HepG2 (cell line): ENCODE data around the gene TMEM79.

Source experiments
- ASH2L ChIP-seq: fragments of 300-600, 200-600 bp; sonication (generic); IDR thresholded peaks from 2 replicates; pipeline ENCODE4 v1.7.0; 2017; ENCODE audit warnings: low read depth, mild to moderate bottlenecking, moderate library complexity, mixed read lengths, low read length; ENCODE audit not compliant: insufficient read length
- CEBPB ChIP-seq: IDR thresholded peaks from 2 replicates; pipeline ENCODE4 v1.6.1; 2011; ENCODE audit warnings: low read depth, low read length, improper control_type of control experiment, borderline replicate concordance
- CEBPG ChIP-seq: IDR thresholded peaks from 2 replicates; pipeline ENCODE4 v1.6.1; 2016
- EP300 ChIP-seq, 3 experiments: sonication (generic) in 1 of 3; formaldehyde crosslinking in 1 of 3; IDR thresholded peaks; 2 replicates each; pipeline versions ENCODE4 v1.5.1 to v1.6.1; 2011 to 2020; ENCODE audit warnings: low read depth in 2 of 3, low read length in 2 of 3, borderline replicate concordance in 1 of 3, improper control_type of control experiment in 1 of 3, mild to moderate bottlenecking in 1 of 3, missing genetic modification reagents in 1 of 3, moderate library complexity in 1 of 3
- MZF1 ChIP-seq: sonication (generic); formaldehyde crosslinking; IDR thresholded peaks from 2 replicates; pipeline ENCODE4 v1.8.1; 2023; ENCODE audit warnings: mild to moderate bottlenecking, missing genetic modification reagents, borderline replicate concordance
- RXRA ChIP-seq: sonication (generic); formaldehyde crosslinking; IDR thresholded peaks from 2 replicates; pipeline ENCODE4 v1.5.1; 2020; ENCODE audit warnings: missing genetic modification reagents
- TBP ChIP-seq: sonication (generic); formaldehyde crosslinking; IDR thresholded peaks from 2 replicates; pipeline ENCODE4 v1.5.0; 2020; ENCODE audit warnings: missing genetic modification reagents
- U2AF1 ChIP-seq: fragments of 200-400 bp; formaldehyde crosslinking; optimal IDR thresholded peaks from 2 replicates; pipeline ENCODE3; 2017; ENCODE audit warnings: mild to moderate bottlenecking, low read depth, low read length
- ZBTB8A ChIP-seq: sonication (generic); formaldehyde crosslinking; IDR thresholded peaks from 2 replicates; pipeline ENCODE4 v1.4.0; 2020; ENCODE audit warnings: mild to moderate bottlenecking, low read depth, missing genetic modification reagents, borderline replicate concordance
- ZNF224 ChIP-seq: sonication (generic); formaldehyde crosslinking; IDR thresholded peaks from 2 replicates; pipeline ENCODE4 v1.5.0; 2020; ENCODE audit warnings: mild to moderate bottlenecking, missing genetic modification reagents
- TF ChIP-seq, protein P1 (sequence below): sonication (generic); formaldehyde crosslinking; IDR thresholded peaks from 2 replicates; pipeline ENCODE4 v1.4.0; 2020; ENCODE audit warnings: mild to moderate bottlenecking, missing genetic modification reagents
- TF ChIP-seq, protein P2 (sequence below): sonication (generic); formaldehyde crosslinking; IDR thresholded peaks from 2 replicates; pipeline ENCODE4 v1.5.0; 2020; ENCODE audit warnings: mild to moderate bottlenecking, missing genetic modification reagents, moderate library complexity

DNA sequence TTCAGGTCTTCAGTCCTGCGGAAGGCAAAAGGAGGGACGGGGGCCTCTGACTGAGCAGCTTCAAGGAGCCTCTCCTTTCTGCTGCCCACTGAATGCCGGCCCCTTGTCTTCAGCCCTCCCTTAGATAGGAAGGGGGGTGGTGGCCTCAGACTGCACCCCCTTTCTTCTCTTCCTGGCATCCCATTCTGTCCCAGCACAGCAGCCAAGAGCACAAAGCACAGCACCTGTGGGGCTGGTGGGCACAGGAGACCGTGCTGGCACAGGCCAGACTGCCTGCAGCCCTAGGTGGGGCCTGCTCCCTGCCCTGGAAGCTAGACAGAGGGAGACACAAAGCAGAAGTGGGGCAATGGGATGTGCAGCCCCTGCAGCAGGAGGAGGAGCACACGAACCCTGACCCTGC lies 34.5 kb upstream of the TMEM79 start:
- TF ChIP-seq TBP (CRISPR knock-in tag) (no peak), CEBPG (CRISPR knock-in tag) (no peak), ZBTB8A (CRISPR knock-in tag) (no peak), U2AF1 (no peak), ASH2L (no peak), MZF1 (no peak), ZNF224 (no peak), CEBPB (no peak), EP300 (IDR thresholded peaks at IDR 0.05; ENCODE audit: low read depth in 2 of 2, low read length in 2 of 2) (no peak), EP300 (CRISPR knock-in tag; IDR thresholded peaks at IDR 0.05; ENCODE audit: borderline replicate concordance) (no peak), RXRA (CRISPR knock-in tag) (no peak)
- TF ChIP-seq, protein P1, sequence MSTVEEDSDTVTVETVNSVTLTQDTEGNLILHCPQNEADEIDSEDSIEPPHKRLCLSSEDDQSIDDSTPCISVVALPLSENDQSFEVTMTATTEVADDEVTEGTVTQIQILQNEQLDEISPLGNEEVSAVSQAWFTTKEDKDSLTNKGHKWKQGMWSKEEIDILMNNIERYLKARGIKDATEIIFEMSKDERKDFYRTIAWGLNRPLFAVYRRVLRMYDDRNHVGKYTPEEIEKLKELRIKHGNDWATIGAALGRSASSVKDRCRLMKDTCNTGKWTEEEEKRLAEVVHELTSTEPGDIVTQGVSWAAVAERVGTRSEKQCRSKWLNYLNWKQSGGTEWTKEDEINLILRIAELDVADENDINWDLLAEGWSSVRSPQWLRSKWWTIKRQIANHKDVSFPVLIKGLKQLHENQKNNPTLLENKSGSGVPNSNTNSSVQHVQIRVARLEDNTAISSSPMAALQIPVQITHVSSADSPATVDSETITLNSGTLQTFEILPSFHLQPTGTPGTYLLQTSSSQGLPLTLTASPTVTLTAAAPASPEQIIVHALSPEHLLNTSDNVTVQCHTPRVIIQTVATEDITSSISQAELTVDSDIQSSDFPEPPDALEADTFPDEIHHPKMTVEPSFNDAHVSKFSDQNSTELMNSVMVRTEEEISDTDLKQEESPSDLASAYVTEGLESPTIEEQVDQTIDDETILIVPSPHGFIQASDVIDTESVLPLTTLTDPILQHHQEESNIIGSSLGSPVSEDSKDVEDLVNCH (CRISPR knock-in tag) = no peak
- TF ChIP-seq, protein P2, sequence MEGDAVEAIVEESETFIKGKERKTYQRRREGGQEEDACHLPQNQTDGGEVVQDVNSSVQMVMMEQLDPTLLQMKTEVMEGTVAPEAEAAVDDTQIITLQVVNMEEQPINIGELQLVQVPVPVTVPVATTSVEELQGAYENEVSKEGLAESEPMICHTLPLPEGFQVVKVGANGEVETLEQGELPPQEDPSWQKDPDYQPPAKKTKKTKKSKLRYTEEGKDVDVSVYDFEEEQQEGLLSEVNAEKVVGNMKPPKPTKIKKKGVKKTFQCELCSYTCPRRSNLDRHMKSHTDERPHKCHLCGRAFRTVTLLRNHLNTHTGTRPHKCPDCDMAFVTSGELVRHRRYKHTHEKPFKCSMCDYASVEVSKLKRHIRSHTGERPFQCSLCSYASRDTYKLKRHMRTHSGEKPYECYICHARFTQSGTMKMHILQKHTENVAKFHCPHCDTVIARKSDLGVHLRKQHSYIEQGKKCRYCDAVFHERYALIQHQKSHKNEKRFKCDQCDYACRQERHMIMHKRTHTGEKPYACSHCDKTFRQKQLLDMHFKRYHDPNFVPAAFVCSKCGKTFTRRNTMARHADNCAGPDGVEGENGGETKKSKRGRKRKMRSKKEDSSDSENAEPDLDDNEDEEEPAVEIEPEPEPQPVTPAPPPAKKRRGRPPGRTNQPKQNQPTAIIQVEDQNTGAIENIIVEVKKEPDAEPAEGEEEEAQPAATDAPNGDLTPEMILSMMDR = no peak
